SKM-1 treated with dmso at 0.1 percent for 144 hours (cell line): ENCODE data around the gene EMID1.

Experiments used
- DNase-seq: peaks from one replicate; lab custom pipeline; 2025; ENCODE audit not compliant: unreplicated experiment; lab: John Stamatoyannopoulos, UW

The EMID1 gene

DNA sequence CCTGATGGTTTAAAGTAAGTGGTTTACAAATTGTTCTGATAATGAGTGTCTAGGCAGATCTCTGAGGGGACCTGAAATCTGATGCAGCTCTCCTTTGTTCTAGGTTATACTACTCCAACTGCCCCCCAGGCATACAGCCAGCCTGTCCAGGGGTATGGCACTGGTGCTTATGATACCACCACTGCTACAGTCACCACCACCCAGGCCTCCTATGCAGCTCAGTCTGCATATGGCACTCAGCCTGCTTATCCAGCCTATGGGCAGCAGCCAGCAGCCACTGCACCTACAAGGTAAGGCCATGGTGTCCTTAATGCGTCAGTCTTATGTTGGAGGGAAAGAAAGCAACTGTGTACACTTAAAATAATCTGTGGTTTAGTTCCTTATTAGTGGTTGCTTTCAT is 72.2 kb downstream of the EMID1 start:
- no peak for DNase-seq

DNA sequence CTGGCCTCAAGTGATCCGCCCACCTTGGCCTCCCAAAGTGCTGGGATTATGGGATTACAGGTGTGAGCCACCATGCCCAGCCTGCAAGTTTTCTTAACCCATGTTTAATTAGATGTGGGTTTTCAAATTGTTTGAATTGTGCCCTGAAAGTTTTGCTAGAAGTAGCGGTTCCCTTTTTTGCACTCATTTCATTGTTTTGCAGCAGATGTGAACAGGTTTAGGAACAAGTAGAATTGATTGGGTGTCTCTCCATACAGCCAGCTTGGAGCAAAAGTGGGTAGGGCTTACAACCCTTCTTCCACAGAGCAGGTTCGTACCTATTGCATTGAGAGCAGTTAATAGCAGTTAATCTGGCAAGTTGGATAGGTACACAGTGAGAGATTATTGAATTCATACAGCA is 78.5 kb downstream of the EMID1 start:
- no peak for DNase-seq

DNA sequence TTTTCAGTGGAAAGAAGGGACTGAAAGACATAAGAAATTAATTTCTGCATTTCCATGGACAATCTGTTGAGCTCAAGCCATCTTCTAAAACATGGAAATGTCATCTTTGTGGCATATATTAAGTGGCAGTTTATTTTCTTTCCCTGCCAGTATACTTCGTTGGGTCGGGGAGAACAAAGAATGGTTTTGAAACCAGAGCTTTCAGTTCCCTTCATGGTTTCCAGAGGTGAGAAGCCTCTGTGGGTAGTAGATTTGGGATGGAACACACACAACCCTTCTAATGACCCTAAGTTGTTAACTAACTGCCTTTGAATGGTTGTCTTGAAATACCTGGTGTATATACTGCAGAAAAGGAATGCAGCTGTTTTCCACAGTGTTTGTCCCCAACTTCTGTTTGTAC is 83.1 kb downstream of the EMID1 start:
- no peak for DNase-seq

DNA sequence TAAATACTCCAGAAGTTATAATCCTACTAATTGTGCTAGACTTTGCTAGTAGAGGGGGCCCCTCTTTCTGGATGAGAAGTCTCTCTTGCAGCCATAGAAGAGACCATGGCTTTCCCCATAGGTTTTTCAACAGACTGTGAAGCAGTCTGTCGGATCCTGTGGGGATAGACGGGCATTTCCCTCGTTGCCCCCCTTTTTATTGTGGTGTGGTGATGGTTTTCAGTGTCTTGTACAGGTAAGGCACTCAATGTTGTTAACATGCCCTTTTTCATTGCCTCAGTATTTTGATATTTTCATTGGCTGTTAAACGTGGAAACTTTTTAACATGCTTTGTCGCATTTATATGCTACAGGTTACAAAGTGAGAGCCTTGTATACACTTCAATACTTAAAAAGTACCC is 84.4 kb downstream of the EMID1 start:
- DNase-seq: no peak

DNA sequence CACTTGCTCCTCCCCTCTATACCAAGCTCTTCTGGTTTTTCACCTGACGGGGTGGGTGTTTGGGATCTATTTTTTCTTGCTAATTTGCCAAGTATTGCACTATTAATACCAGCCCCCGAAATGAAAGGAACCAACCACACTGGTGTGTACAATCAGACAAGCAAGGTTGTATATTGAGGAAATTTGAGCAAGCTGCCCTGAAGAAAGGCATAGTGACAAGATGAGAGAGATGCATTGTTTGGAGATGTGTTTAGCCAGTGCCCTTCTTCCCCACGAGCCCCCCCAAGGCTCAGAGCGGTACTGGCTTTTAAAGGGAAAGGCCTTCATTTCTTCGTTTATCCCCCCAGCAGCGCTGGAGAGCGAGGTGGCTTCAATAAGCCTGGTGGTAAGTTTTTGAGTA is 85.5 kb downstream of the EMID1 start:
- DNase-seq: no peak

DNA sequence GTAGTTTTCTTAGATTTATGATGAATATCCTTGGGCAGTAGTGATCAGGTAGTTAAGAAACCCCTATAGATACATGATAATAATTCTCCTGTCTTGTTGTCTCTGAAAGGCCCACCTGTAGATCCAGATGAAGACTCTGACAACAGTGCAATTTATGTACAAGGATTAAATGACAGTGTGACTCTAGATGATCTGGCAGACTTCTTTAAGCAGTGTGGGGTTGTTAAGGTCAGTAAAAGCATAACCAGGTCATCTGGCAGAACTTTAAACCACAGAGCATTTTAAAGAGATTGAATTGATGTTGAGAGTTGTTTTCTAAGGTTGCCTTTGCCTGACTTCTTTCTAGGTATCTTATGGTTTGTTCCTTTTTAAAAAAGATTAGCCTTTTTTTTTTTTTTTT is 86.7 kb downstream of the EMID1 start:
- DNase-seq: no peak

DNA sequence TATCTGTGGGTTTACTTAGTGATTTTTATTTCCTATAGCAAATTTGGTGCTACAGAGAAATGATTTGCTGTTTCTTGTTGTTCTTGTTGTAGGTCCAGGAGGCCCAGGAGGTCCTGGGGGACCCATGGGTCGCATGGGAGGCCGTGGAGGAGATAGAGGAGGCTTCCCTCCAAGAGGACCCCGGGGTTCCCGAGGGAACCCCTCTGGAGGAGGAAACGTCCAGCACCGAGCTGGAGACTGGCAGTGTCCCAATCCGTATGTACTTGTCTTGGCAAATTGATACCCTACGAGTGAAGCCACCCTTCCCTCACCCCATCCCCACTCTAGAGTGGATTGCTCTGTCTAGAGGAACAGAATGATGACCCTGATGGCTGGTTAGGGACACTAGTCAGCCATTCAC is 92.9 kb downstream of the EMID1 start:
- no peak for DNase-seq

DNA sequence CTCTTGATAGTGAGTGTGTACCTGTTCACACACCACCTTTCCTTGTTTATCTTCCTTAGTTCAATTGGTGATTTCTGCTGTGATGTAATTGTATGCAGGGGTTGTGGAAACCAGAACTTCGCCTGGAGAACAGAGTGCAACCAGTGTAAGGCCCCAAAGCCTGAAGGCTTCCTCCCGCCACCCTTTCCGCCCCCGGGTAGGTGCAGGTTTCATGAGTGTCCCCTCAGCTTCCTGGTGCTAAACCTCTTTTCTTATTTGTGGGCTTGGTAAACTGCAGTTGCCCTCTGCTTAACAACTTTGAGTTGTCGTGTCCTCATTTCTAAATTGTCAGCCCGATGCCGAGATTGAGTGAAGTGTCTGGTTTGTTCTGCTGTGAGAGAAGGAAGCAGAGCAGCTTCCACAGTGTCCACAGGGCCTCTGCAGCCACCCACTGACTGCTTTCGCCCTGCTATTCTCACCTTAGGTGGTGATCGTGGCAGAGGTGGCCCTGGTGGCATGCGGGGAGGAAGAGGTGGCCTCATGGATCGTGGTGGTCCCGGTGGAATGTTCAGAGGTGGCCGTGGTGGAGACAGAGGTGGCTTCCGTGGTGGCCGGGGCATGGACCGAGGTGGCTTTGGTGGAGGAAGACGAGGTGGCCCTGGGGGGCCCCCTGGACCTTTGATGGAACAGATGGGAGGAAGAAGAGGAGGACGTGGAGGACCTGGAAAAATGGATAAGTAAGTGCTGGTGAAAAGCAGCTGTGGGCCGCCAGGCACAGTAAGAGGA is 93.6 kb downstream of the EMID1 start:
- DNase-seq: no peak

DNA sequence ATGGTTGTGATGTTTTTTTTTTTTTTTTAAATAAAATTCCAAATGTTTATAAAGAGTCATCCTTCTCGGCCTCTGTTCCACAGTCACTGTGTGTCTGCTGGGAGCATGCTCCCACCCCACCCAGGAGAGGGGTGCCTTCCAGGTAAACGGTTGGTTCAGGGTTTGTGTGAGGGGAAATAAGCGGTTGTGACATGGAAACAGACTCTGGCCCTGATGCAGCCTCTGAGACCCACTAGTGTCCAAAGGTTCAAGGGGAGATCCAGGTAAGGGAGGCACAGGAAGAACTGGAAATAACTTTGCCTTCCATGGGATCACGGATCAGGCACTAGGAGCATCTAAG is 94.7 kb downstream of the EMID1 start:
- DNase-seq: no peak

DNA sequence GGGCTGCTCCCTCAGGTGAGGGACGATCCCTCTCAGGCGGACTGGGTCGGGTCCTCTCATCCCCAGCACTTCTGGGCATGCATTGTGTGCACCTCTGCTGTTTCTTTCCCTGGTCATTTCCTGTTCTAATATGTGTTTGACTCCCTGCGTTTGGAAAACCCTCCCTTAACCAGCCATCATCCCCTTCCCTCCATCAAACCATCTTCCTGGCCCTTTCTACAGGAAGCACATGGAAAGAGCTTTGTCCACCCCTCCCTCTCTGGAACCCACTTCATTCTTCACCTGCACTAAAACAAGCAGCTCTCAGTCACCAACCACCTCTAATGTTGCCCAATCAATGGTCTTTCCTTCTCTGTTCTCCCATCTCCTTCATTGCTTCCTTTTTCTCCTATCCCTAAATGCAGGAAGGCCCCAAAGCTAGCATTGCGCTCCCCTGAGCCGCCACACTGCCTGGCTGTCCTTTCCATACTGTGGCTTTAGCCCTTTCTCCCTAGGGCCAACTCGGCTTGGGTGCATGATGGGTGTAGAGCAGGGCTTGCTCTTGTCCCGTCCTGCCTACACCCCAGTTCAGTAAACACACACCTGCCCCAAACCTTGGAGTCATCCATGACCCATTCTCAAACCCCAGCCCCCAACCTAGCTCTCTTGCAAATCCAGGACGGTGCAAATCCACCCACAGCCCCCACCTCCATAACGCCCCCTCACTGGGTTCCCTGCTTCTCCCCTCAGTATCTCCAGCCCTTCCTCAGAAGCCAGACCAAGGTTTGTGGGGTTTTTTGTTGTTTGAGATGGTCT is 95.3 kb downstream of the EMID1 start:
- no peak for DNase-seq

DNA sequence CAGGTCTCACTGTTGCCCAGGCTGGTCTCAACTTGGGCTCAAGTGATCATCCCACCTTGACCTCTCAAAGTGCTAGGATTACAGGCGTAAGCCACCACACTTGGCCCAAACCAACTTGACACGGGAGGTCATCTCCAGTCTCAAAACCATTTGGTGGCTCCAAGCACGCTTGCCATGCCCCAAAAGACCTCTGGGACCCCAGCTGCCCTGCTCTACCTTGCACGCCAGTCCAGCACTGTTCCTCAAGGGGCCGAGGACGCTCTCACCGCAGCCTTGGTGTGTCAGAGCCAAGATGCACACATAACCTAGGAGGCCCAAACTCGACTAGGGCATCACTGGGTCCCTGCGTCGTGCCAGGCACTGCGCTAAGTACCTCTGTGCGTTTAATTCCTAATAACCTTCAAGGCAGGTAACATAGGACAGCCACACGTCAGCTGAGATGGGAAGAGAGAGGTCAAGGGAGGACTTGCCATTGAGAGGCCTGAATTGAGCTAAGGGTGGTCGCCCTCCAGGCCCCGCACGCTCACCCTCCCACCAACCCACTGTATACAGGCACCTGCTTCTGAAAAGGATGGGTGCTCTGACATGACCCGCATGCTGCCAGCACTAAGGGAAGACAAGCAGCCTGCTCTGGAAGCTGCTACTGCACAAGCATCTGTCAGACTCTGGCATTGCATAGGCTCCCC is 96.2 kb downstream of the EMID1 start:
- DNase-seq: no peak

DNA sequence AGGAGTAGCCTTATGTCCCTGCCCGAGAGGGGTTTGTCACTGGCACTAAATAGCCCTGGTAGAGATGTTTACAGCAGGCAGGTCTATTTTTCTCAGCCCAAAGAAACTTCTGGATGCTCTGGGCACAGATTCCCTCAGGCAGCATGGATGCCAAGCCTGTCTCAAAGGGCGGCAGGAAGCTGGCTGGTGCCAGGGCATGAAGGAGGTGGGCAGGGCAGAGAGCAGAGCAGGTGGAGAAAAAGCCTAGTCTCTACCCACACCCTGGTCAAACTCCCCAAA is 96.6 kb downstream of the EMID1 start:
- no peak for DNase-seq

DNA sequence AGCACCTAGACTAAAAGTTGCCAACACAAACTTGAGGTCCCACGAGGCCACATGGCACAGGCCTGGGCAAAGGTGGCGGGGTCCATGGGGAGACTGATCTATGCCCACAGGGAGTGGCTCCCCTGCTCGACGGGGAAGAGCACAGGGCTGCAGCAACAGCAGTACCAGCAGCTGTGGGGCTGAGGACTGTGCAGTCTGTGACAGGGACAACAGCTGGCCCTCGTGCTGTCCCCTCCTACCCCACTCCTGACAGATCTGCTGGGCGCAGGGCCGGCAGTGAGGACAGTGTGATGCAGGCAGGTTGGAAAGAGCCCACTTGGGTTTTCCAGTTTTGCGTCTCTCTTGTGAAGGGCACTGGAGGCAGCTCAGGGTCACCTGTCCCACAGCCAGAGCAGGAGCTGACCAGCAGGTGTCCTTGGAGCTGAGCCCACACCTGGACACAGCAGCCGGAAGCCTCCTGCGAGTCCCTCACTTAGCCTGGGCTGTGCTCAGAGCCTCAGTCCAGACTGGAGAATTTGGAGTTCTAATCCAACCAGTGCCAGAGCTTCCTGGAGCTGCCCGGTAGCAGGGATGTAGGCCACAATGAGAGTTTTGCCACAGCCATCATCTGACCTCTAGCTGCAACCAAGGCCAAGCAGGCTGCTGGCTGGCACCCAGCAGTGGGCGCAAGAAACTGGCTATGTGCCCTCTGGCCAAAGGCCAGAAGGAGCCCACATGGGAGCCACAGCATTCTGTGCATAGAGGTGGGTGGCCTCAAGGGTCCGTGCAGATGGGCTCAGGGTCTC is 97.2 kb downstream of the EMID1 start:
- DNase-seq: no peak

DNA sequence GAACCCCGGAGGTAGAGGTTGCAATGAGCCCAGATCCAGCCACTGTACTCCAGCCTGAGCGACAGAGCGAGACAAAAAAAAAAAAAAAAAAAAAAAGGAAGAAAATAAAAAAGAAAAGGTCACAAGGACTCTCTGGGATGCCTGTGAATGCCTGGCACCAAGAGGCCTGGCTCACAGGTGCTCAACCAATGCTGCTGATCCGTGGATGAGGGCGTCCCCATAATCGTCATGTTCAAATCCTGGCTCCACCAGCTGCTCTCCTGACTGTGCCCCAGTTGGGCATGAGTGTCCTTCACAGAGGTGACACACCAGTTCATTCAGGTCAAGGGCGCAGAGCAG is 100.1 kb downstream of the EMID1 start:
- DNase-seq: no peak

DNA sequence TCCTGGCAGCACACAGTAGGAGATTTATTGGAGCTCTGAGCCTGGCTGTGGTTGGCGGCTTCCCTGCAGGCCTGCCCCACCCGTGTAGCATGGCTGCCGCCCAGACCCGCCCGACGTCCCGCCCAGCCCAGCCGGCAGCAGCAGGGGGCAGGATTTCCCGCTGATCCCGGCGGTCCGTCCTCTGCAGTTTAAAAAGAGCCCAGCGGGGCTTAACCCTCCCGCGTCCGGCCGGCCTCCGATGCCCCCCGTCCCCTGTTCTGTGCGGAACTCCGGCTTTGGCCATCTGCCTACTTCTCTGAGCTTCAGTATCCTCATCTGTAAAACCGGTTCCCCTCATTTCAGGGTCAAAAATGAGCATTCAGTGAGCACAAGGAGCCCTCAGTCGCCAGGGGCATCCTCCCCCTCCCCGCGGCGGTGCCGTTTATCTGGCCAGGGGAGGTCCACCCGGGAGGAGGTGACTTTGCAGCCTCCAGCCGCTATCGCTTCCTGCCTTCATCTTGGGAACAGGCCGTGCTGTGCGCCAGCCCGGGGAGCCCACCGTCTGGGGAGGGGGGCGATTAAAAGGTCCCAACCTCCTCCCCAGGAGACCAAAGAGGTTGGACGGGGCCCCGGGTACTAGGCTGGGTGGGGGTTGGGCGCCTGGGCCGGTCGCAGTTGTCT is 100.6 kb downstream of the EMID1 start, which contains the start of gene GAS2L1:
TSS of gene GAS2L1 (plus strand) at position 476 of the 660 bp plus-strand sequence. CDS start 1,456 bp downstream, outside the sequence.
- peak; percentile 61 for DNase-seq

DNA sequence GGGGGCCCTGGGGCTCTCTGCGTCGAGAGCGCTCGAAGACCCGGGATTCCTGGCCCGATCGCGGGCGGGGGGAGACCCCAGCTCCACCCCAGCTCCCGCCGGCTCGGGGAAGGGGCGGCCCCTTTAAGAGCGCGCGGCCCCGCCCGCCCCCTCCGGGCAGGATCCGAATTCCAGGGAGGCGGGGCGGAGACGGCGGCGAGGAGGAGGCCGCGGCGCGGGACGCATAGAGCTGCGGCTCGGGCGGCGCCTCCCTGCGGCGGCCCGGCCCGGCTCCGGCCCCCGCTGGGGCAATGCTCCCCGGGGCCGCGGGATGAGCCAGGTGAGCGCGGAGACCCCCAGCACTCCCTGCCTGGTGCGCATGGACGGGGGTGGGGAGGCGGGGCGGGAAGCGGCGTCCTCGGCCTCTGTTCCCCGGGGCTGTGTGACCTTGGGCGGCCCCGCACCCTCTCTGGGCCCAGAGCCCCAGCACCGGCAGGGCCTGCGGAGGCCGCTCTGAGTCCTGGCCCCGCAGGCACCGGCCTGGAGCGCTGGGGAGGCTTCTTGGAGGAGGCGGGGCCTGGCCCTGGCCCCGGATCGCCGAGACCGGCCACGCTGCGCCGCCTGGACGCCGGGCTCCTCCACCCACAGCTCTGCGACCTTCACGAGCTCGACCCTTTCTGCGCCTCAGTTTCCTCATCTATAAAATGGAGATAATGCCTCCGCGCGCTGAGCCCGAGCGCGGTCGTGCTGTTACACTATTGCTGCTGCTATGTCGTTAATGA is 101.3 kb downstream of the EMID1 start:
- peak; percentile 67 for DNase-seq

DNA sequence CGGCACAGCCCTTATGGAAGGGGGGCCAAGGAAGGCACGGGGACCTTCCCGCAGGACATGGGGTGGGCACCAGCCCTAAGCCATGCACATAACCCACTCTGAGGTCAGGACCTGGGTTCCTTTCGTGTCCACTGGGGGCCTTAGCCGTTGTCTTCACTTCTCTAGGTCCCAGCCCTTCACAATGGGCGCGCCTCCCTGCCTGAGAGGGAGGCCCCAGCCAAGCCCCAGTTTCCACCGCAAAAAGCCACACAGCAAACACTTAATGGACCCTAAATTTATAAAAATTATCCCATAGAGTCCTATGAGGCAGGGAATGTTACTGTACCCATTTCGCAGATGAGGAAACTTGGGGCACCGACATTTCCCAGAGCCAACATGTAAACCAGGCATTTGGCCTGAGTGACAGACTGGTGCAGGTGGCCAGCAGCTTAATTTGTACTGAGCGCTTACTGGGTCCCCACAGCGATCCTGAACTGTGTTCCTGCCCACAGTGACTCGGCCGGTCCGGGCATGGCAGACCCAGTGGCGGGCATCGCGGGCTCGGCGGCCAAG is 102.0 kb downstream of the EMID1 start:
- DNase-seq: no peak

DNA sequence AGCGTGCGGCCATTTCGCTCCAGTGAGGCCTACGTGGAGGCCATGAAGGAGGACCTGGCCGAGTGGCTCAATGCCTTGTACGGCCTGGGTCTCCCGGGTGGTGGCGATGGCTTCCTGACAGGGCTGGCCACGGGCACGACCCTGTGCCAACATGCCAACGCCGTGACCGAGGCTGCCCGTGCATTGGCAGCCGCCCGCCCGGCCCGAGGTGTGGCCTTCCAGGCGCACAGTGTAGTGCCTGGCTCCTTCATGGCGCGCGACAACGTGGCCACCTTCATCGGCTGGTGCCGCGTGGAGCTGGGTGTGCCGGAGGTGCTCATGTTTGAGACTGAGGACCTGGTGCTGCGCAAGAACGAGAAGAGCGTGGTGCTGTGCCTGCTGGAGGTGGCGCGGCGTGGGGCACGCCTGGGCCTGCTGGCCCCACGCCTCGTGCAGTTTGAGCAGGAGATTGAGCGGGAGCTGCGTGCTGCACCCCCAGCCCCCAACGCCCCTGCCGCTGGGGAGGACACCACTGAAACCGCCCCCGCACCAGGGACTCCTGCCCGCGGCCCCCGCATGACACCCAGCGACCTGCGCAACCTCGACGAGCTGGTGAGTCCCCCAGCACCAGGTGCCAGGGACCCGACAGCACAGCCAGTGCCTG is 102.6 kb downstream of the EMID1 start:
- no peak for DNase-seq

DNA sequence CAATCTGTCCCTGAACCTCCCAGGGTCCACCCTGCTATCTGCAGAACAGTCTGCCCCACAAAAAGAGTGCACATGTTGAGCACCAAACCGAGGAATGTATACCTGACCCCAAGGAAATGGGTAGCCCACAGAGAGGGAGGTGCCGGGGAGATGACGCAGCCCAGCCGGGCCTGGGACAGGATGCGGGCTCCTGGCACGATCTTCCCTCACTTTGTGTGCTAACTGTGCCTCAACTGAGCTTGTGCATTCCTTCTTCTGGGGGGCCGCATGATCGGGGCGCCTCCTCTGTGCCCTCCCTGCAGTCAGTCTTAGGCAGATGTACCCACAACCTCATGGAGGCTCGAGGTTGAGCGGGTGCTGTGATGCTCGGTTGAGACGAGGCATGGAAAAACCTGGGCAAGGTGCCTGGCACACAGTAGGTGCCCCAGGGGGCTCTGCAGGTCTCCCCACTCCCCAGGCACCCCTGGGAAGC is 103.1 kb downstream of the EMID1 start:
- DNase-seq: no peak
